Measurements from ENCODE around the gene CSTF3.

- no peak for TF ChIP-seq CTCF (IDR thresholded peaks at IDR 0.05)
- TF ChIP-seq POLR2A (IDR thresholded peaks at IDR 0.05): no peak
Measured at GRCh38 chr11:33109294-33109895, 51.9 kb downstream of the CSTF3 start.
